ENCODE data around the gene EMC10. TPM values are rescaled to one million over a fixed set of nuclear protein-coding genes. Genes with fewer than 3 reads are reported as not detected.

EMC10 gene
- total RNA-seq, 1 experiment from 2014 or later, result 109 TPM

- no peak overlapping the region for H3K23ac ChIP-seq (ENCODE audit: insufficient read length, low read depth, low read length)
- peak overlapping the region; percentile 23; the same call in 1 of the 2 replicates for H3K14ac ChIP-seq (ENCODE audit: insufficient read depth, low read length)
- H3K9me3 Mint-ChIP-seq, result no peaks in the 10 kb centered on the region
- peak; percentile 50; the same call in 2 of the 3 replicates for TF ChIP-seq CTCF (conservative IDR thresholded peaks at IDR 0.05)
- H3K79me2 ChIP-seq (ENCODE audit: insufficient read depth, low read length), result no peaks in the 10 kb centered on the region
- H4K91ac ChIP-seq (ENCODE audit: insufficient read length, low read depth, low read length), result no peak overlapping the region
- H2BK12ac ChIP-seq (ENCODE audit: insufficient read length, low read depth, low read length), result no peak overlapping the region
- no peak overlapping the region for H2AK5ac ChIP-seq (ENCODE audit: insufficient read length, low read length)
- no peak overlapping the region for H4K5ac ChIP-seq (ENCODE audit: insufficient read length, low read depth, low read length)
- no peaks in the 10 kb centered on the region; a peak in 2 of 7 replicates for H3K36me3 Mint-ChIP-seq (ENCODE audit: insufficient read depth in 1 of 3, low read depth in 3 of 3)
- peak overlapping the region; percentile 50 for H3K4me2 ChIP-seq (ENCODE audit: insufficient read depth, insufficient read length, low read length)
- H3K4me3 Mint-ChIP-seq, result no peak overlapping the region
- peaks cover 3% of the 10 kb centered on the region for H3K23me2 ChIP-seq (ENCODE audit: insufficient read length, low read depth, low read length, poor library complexity, severe bottlenecking)
- H2BK120ac ChIP-seq (ENCODE audit: low read depth, low read length, poor library complexity, severe bottlenecking), result no peak overlapping the region
- H3K27me3 Mint-ChIP-seq (ENCODE audit: low read depth), result peaks cover 27% of the 10 kb centered on the region
- H2AFZ ChIP-seq (ENCODE audit: low read length), result no peak overlapping the region
- H3K79me1 ChIP-seq (ENCODE audit: insufficient read depth, low read depth, low read length, poor library complexity, severe bottlenecking), result no peaks in the 10 kb centered on the region
- no CpG with 5 or more reads among the region's 27 CpGs for WGBS (ENCODE audit: extremely low coverage, insufficient read length, low lambda C conversion rate)
- no peaks in the 10 kb centered on the region for H3K9me3 ChIP-seq (ENCODE audit: control insufficient read depth, low read depth, low read length)
- H3K4me1 Mint-ChIP-seq, result peaks cover 2 to 11% of the 10 kb centered on the region in 2 experiments; a peak in 3 of 4 replicates
- H3K27me3 ChIP-seq (ENCODE audit: insufficient read depth, low read length), result peaks cover 22% of the 10 kb centered on the region; the same call in 1 of the 2 replicates
- no peak overlapping the region for H3K9ac ChIP-seq (ENCODE audit: extremely low read depth, insufficient read length, low read length)
- DNase-seq, result peak; percentile 63
- no peak overlapping the region for H2BK15ac ChIP-seq (ENCODE audit: low read depth, low read length)
- H2BK20ac ChIP-seq (ENCODE audit: low read depth, low read length, poor library complexity, severe bottlenecking), result no peak overlapping the region
- H3K4ac ChIP-seq (ENCODE audit: low read depth, low read length), result no peak overlapping the region
- H4K20me1 ChIP-seq (ENCODE audit: control insufficient read depth, insufficient read depth, insufficient read length), result no peaks in the 10 kb centered on the region
- H3K18ac ChIP-seq (ENCODE audit: insufficient read length, low read depth, low read length), result no peak overlapping the region
- no peak overlapping the region for H3K27ac Mint-ChIP-seq
- no peak overlapping the region for H3K56ac ChIP-seq (ENCODE audit: insufficient read length, low read depth, low read length)
- H3K27ac ChIP-seq (ENCODE audit: insufficient read length, low read depth, low read length), result no peak overlapping the region
- no peaks in the 10 kb centered on the region for H3K4me1 ChIP-seq (ENCODE audit: insufficient read depth, low read length)
- H2BK5ac ChIP-seq (ENCODE audit: insufficient read length, low read length), result no peak overlapping the region
- no peak overlapping the region for H4K8ac ChIP-seq (replicated peaks; ENCODE audit: insufficient read length, low read depth, low read length)
- H3T11ph ChIP-seq (ENCODE audit: low read length), result no peak overlapping the region
Measured at GRCh38 chr19:50500060-50500752, 23.9 kb downstream of the EMC10 start.
